Upper lobe of left lung (tissue), 6 donors: Measurements from ENCODE around the gene CMTM8. TPM values are rescaled to one million over a fixed set of nuclear protein-coding genes. Genes with fewer than 3 reads are reported as not detected.
A peak's percentile ranks its signal among the peaks of the same experiment; 100 is the strongest.

Experiments
- ATAC-seq, 2 donors: fragments of 200-7000 bp; cut with Tn5 transposase; one replicate each; pipeline ENCODE4 v1.9.1; 2022; ENCODE audit warnings: mild to moderate bottlenecking in 2 of 2, moderate library complexity in 2 of 2; ENCODE audit not compliant: low FRiP score in 2 of 2
- DNase-seq, 2 donors: peaks; one replicate each; pipeline ENCODE4 v3.0.0-alpha.2; 2019 to 2020
- H3K27ac ChIP-seq, 4 donors: fragments of 200-600 bp; sonication (generic); one replicate each; pipeline ENCODE4 v1.5.1; 2016 to 2019
- H3K27me3 ChIP-seq, 4 donors: fragments of 200-600 bp; sonication (generic); one replicate each; pipeline ENCODE4 v1.5.1; 2017 to 2019
- H3K36me3 ChIP-seq, 4 donors: fragments of 200-600 bp; sonication (generic); one replicate each; pipeline ENCODE4 v1.5.1; 2016 to 2019
- H3K4me1 ChIP-seq, 4 donors: fragments of 200-600 bp; sonication (generic); one replicate each; pipeline ENCODE4 v1.5.1; 2018 to 2019
- H3K4me3 ChIP-seq, 4 donors: fragments of 200-600 bp; sonication (generic); one replicate each; pipeline ENCODE4 v1.5.1; 2017 to 2019; ENCODE audit warnings: mild to moderate bottlenecking in 2 of 4, moderate library complexity in 1 of 4
- H3K9me3 ChIP-seq, 4 donors: fragments of 200-600 bp; sonication (generic); one replicate each; pipeline ENCODE4 v1.5.1; 2018 to 2019
- EP300 ChIP-seq, 4 donors: sonication (generic); formaldehyde crosslinking; IDR thresholded peaks; one replicate each; pipeline ENCODE4 v1.5.1; 2017; ENCODE audit warnings: antibody characterized with exemption in 4 of 4, control low read depth in 2 of 4
- POLR2A ChIP-seq, 4 donors: fragments of 450-650 bp; IDR thresholded peaks; one replicate each; pipeline ENCODE4 v1.5.1; 2016 to 2017; ENCODE audit warnings: antibody characterized with exemption in 4 of 4, mild to moderate bottlenecking in 2 of 4
- POLR2AphosphoS5 ChIP-seq, 2 donors: sonication (generic); formaldehyde crosslinking; IDR thresholded peaks; one replicate each; pipeline ENCODE4 v1.5.1; 2017; ENCODE audit warnings: antibody characterized with exemption in 2 of 2
- WGBS, 2 donors: methylation state at CpG; one replicate each; pipeline ENCODE4 v1.1.5; 2017 to 2018; 5-methylcytosine and 5-hydroxymethylcytosine counted together
- total RNA-seq, 6 donors: library from RNA; depleted of rRNA in 4 of 6; stranded (reverse); fragments of >200 nt in 4 of 6; gene quantifications; one replicate each; pipeline versions ENCODE4 v1.1.0 to v1.2.1, GENCODE V29; 2016 to 2021
- TF ChIP-seq, protein P1 (sequence below), 6 experiments: fragments of 450-650 bp in 4 of 6; fragments of 200-600 bp in 2 of 6; sonication (generic) in 2 of 6; IDR thresholded peaks; one replicate each; pipeline ENCODE4 v1.5.1; 2016 to 2019; ENCODE audit warnings: antibody characterized with exemption in 6 of 6
- donor health status: DM: no; HTN: no; CAD: no; lungs with moderate emphysema.
- donor health status: DM: no; HTN: yes; CAD: no; lungs with severe emphysema.

The CMTM8 gene
- total RNA-seq, 6 donors from 2014 or later, result 10.5 to 28.9 (median 19.6) TPM

DNA sequence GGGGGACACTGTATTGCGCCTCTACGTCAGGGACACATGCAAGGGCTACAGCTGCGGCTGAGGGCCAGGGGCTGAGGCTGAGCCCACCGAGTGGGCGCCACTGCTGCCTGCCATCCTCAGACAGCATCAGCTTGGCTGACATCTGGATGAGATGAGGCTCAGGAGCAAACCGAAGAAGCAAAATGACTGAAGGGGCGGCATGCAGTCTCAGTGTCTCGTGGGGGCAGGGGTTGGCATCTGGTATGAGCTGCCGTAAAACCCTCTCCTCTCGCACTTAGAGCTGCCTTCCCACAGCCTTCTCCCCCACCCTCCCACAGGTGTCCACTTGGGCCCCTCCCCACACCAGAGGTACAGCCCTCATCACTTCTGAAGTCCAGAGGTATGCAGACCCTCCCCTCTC lies 129.0 kb downstream of the CMTM8 start:
- WGBS, 2 donors, result 94% methylated on average over 8 to 9 of the region's 10 CpGs
- H3K36me3 ChIP-seq, result peaks cover 0 to 36% (median 4%) of the 10 kb centered on the region in 4 donors
- no peaks in the 10 kb centered on the region for H3K9me3 ChIP-seq
- no peaks in the 10 kb centered on the region for H3K4me1 ChIP-seq
- H3K27ac ChIP-seq, result no peak overlapping the region
- ATAC-seq, result no peak
- no peak overlapping the region for H3K4me3 ChIP-seq
- H3K27me3 ChIP-seq, result no peaks in the 10 kb centered on the region
- DNase-seq, result peak in 1 of 2 donors; percentile 49
- TF ChIP-seq EP300 (IDR thresholded peaks at IDR 0.05), result no peak
- TF ChIP-seq, protein P1, sequence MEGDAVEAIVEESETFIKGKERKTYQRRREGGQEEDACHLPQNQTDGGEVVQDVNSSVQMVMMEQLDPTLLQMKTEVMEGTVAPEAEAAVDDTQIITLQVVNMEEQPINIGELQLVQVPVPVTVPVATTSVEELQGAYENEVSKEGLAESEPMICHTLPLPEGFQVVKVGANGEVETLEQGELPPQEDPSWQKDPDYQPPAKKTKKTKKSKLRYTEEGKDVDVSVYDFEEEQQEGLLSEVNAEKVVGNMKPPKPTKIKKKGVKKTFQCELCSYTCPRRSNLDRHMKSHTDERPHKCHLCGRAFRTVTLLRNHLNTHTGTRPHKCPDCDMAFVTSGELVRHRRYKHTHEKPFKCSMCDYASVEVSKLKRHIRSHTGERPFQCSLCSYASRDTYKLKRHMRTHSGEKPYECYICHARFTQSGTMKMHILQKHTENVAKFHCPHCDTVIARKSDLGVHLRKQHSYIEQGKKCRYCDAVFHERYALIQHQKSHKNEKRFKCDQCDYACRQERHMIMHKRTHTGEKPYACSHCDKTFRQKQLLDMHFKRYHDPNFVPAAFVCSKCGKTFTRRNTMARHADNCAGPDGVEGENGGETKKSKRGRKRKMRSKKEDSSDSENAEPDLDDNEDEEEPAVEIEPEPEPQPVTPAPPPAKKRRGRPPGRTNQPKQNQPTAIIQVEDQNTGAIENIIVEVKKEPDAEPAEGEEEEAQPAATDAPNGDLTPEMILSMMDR (IDR thresholded peaks at IDR 0.05), result no peak
- TF ChIP-seq POLR2A (IDR thresholded peaks at IDR 0.05), result no peak
- no peak for TF ChIP-seq POLR2AphosphoS5 (IDR thresholded peaks at IDR 0.05)

DNA sequence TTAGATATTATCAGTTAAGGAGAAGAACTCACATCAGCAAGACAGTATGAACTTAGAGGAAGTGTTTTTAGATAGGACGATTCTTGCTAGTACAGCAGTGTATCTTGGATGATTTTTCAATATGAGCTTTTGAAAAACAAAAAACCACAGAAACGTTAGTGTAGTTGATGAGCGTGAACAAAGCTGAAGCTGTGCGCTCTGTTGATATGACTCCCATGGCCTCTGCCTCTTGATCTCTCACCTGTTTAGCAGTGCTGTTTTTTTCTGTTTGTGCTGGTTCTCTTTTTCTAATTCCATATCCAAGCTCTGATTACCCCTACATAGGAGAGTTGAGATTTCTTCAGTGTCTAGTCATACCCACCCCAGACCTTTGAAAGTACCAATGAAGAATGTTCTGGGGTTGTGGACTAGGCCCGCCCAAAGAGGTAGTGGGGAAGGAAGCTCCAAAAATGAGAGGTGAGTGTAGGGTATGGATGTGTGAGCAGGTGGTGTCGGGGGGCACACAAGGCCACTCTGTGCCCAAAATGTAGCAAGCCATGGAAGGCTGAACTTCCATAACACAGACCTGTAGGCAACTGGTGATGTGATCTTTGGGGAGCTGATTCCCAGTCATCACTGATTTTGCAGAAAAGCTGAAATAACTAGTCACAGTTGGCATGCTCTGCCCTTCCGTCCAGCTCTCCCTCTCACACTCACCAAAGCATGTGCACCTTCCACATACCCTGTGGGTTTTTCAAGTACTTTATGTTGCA lies 133.2 kb downstream of the CMTM8 start:
- no peaks in the 10 kb centered on the region for H3K27me3 ChIP-seq
- H3K36me3 ChIP-seq, result peaks cover 0 to 28% (median 3%) of the 10 kb centered on the region in 4 donors
- TF ChIP-seq, protein P1 (IDR thresholded peaks at IDR 0.05), result no peak
- TF ChIP-seq EP300 (IDR thresholded peaks at IDR 0.05) (no peak), POLR2A (IDR thresholded peaks at IDR 0.05) (no peak), POLR2AphosphoS5 (IDR thresholded peaks at IDR 0.05) (no peak)
- ATAC-seq (no peak), DNase-seq (no peak)
- no peak overlapping the region for H3K4me3 ChIP-seq
- H3K4me1 ChIP-seq, result no peaks in the 10 kb centered on the region
- 84 to 85% methylated on average over 7 of the region's 7 CpGs for WGBS, 2 donors
- H3K9me3 ChIP-seq, result no peaks in the 10 kb centered on the region
- H3K27ac ChIP-seq, result no peak overlapping the region

DNA sequence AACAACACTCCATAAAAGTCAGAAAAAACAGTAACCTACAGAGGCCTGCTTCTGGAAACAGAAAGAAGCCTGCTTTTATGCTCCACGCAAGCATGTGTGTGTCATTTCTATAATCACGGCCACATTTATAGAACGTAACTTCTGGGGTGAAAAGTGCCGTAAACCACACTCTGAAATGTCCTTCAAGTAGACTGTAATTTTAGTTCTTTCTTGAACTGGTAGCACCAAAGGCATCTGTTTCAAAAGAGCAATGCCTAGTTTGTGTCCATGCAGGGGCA lies 133.7 kb downstream of the CMTM8 start:
- DNase-seq, result no peak
- H3K27ac ChIP-seq, result no peak overlapping the region

DNA sequence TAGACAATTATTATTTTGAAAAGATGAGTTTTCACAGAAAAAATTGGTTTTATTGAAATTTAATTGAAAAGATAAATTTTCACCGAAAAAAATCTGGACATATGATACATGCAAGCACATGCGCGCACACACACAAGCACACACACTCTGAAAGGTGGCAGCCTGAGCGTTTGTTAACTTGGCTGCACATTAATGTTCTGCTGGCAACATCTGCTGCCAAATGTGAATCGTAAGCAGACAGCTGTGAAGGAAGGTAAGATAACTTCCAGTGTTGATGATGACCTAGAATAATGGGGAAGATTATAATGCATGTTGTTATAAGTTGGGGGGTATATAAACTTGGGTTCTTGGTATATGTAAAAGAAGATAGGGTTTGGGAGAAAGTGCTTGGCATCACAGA lies 134.8 kb downstream of the CMTM8 start:
- Histone ChIP-seq H3K4me1 (no peaks in the 10 kb centered on the region), H3K9me3 (no peaks in the 10 kb centered on the region), H3K27ac (no peak overlapping the region), H3K4me3 (no peak overlapping the region), H3K36me3 (peaks cover 0 to 15% (median 0%) of the 10 kb centered on the region in 4 donors), H3K27me3 (no peaks in the 10 kb centered on the region)
- TF ChIP-seq POLR2AphosphoS5 (IDR thresholded peaks at IDR 0.05) (no peak), EP300 (IDR thresholded peaks at IDR 0.05) (no peak), POLR2A (IDR thresholded peaks at IDR 0.05) (no peak)
- TF ChIP-seq, protein P1 (IDR thresholded peaks at IDR 0.05), result no peak
- ATAC-seq (no peak), DNase-seq (no peak)
- 85 to 88% methylated on average over 5 of the region's 5 CpGs for WGBS, 2 donors

More for the DNA sequence above, 133.7 kb downstream of the CMTM8 start:
- Histone ChIP-seq H3K36me3 (peaks cover 0 to 25% (median 3%) of the 10 kb centered on the region in 4 donors), H3K9me3 (no peaks in the 10 kb centered on the region), H3K27me3 (no peaks in the 10 kb centered on the region), H3K4me1 (no peaks in the 10 kb centered on the region), H3K4me3 (no peak overlapping the region)
- no peak for ATAC-seq
- TF ChIP-seq POLR2A (IDR thresholded peaks at IDR 0.05) (no peak), POLR2AphosphoS5 (IDR thresholded peaks at IDR 0.05) (no peak), EP300 (IDR thresholded peaks at IDR 0.05) (no peak)
- TF ChIP-seq, protein P1 (IDR thresholded peaks at IDR 0.05), result no peak
- 95 to 98% methylated on average over 4 of the region's 4 CpGs for WGBS, 2 donors

DNA sequence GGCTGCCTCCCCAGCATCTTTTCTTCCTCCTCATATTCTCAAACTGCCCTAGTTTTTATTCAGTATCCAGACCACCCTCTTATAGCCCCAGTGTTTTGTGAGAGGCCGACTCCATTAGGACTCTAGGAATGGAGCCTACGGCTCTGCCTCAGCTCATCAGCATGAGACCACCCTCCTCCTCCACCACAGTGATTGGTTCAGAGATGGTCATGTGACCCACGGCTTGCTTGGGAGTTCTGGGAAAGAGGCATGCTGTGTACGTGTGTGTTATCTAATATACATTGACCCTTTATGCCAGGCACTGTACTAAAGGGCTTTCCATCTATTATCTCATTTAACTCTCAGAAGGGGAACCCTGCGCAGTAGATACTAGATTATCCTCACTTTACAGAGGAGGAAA lies 135.4 kb downstream of the CMTM8 start:
- TF ChIP-seq, protein P1 (IDR thresholded peaks at IDR 0.05), result no peak
- TF ChIP-seq POLR2A (IDR thresholded peaks at IDR 0.05) (no peak), POLR2AphosphoS5 (IDR thresholded peaks at IDR 0.05) (no peak), EP300 (IDR thresholded peaks at IDR 0.05) (no peak)
- no peak for DNase-seq
- peaks cover 0 to 15% (median 0%) of the 10 kb centered on the region in 4 donors for H3K36me3 ChIP-seq
- no peaks in the 10 kb centered on the region for H3K4me1 ChIP-seq
- H3K27me3 ChIP-seq, result no peaks in the 10 kb centered on the region
- no peaks in the 10 kb centered on the region for H3K9me3 ChIP-seq
- ATAC-seq, result no peak
- 70 to 86% methylated on average over 5 of the region's 5 CpGs for WGBS, 2 donors
- no peak overlapping the region for H3K4me3 ChIP-seq
- no peak overlapping the region for H3K27ac ChIP-seq
